ENCODE measurements around the gene CTU2.

DNA sequence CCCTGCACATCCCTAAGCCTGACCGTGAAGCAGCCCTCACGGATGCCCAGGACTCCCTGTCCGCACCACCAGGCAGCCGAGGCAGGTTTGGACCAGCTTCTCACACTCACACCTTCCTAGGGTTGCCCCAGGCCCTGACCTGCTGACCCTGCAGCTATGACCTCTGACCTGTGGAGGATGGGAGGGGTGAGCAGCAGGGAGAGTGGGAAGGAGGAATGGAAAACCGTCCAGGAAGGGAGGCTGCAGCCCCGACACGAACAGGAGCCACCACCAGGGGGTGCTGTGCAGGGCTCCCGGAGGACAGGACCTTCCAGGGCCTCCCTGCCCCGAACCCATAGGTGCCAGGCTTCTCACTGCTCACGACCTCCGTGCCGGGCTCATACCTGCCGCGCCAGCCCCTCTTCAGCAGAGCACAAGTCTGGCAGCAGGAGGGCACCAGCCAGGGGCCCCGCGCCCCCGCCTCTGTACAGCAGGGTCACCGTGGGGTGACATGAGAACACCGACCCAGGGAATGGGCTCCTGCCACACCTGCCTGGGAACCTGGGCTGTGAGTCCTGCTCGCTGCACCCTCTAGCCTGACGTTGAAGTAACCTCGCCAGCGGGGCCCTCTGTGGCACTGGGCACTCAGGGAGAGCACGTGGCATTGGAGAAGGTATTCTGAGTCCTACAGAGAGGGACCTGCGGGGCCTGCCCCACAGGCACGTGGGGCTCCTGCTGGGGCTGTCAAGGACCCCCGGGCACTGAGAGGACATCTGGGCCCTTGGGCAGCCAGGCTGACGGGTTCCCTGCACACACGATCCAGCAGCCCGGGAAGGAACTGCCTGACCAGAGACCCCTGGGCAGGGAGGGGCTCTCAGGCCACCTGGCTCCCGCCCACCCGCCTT lies 37.6 kb downstream of the CTU2 start:
- TF ChIP-seq, protein P1, sequence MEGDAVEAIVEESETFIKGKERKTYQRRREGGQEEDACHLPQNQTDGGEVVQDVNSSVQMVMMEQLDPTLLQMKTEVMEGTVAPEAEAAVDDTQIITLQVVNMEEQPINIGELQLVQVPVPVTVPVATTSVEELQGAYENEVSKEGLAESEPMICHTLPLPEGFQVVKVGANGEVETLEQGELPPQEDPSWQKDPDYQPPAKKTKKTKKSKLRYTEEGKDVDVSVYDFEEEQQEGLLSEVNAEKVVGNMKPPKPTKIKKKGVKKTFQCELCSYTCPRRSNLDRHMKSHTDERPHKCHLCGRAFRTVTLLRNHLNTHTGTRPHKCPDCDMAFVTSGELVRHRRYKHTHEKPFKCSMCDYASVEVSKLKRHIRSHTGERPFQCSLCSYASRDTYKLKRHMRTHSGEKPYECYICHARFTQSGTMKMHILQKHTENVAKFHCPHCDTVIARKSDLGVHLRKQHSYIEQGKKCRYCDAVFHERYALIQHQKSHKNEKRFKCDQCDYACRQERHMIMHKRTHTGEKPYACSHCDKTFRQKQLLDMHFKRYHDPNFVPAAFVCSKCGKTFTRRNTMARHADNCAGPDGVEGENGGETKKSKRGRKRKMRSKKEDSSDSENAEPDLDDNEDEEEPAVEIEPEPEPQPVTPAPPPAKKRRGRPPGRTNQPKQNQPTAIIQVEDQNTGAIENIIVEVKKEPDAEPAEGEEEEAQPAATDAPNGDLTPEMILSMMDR (IDR thresholded peaks at IDR 0.05): peak in 3 of 4 experiments; percentile 83 to 95 (median 95)
- peak; percentile 38 for TF ChIP-seq POLR2AphosphoS5 (IDR thresholded peaks at IDR 0.05)
- TF ChIP-seq POLR2A (IDR thresholded peaks at IDR 0.05): no peak

Data from gastroesophageal sphincter (tissue), 3 donors.